ENCODE results near the gene MB21D2.

The MB21D2 gene

GRCh38 chr3:192821161-192821560, 96.5 kb downstream of the MB21D2 start:
- TF ChIP-seq REST (IDR thresholded peaks at IDR 0.05; ENCODE audit: insufficient read depth in 1 of 2, low read depth in 2 of 2, low read length in 2 of 2), result no peak

GRCh38 chr3:192820161-192820560, 97.5 kb downstream of the MB21D2 start:
- TF ChIP-seq SIN3A (IDR thresholded peaks at IDR 0.05; ENCODE audit: borderline replicate concordance, insufficient read depth, low read length), result no peak
- TF ChIP-seq REST (IDR thresholded peaks at IDR 0.05; ENCODE audit: insufficient read depth in 1 of 2, low read depth in 2 of 2, low read length in 2 of 2), result no peak
- no peak for TF ChIP-seq TAF1 (IDR thresholded peaks at IDR 0.05; ENCODE audit: borderline replicate concordance, insufficient read depth, low read length)
- TF ChIP-seq POLR2AphosphoS5 (IDR thresholded peaks at IDR 0.05; ENCODE audit: low read depth, low read length), result no peak
- no peak for TF ChIP-seq FOXP2 (optimal IDR thresholded peaks at IDR 0.05; ENCODE audit: borderline replicate concordance, extremely low read depth, extremely low read length, insufficient read depth)

GRCh38 chr3:192819001-192819569, 98.6 kb downstream of the MB21D2 start:
- TF ChIP-seq TAF1 (IDR thresholded peaks at IDR 0.05; ENCODE audit: borderline replicate concordance, insufficient read depth, low read length) (no peak), SIN3A (IDR thresholded peaks at IDR 0.05; ENCODE audit: borderline replicate concordance, insufficient read depth, low read length) (no peak)

- TF ChIP-seq TAF1 (IDR thresholded peaks at IDR 0.05; ENCODE audit: borderline replicate concordance, insufficient read depth, low read length) (no peak), REST (IDR thresholded peaks at IDR 0.05; ENCODE audit: insufficient read depth in 1 of 2, low read depth in 2 of 2, low read length in 2 of 2) (no peak), POLR2AphosphoS5 (IDR thresholded peaks at IDR 0.05; ENCODE audit: low read depth, low read length) (no peak), SIN3A (IDR thresholded peaks at IDR 0.05; ENCODE audit: borderline replicate concordance, insufficient read depth, low read length) (no peak), FOXP2 (optimal IDR thresholded peaks at IDR 0.05; ENCODE audit: borderline replicate concordance, extremely low read depth, extremely low read length, insufficient read depth) (no peak)
These were observed 99.5 kb downstream of the MB21D2 start for GRCh38 chr3:192818126-192818525.

- TF ChIP-seq POLR2AphosphoS5 (IDR thresholded peaks at IDR 0.05; ENCODE audit: low read depth, low read length) (no peak), REST (IDR thresholded peaks at IDR 0.05; ENCODE audit: insufficient read depth in 1 of 2, low read depth in 2 of 2, low read length in 2 of 2) (no peak), TAF1 (IDR thresholded peaks at IDR 0.05; ENCODE audit: borderline replicate concordance, insufficient read depth, low read length) (no peak), FOXP2 (optimal IDR thresholded peaks at IDR 0.05; ENCODE audit: borderline replicate concordance, extremely low read depth, extremely low read length, insufficient read depth) (no peak)
These were observed 100.2 kb downstream of the MB21D2 start for GRCh38 chr3:192817506-192817905.
